PFSK-1 (cell line): Measurements from ENCODE around the gene PPOX.

Experiments
- FOXP2 ChIP-seq: optimal IDR thresholded peaks from 2 replicates; pipeline ENCODE3; 2011; ENCODE audit warnings: borderline replicate concordance, control low read depth, inconsistent platforms; ENCODE audit not compliant: insufficient read depth; ENCODE audit errors: extremely low read length, extremely low read depth
- POLR2AphosphoS5 ChIP-seq: IDR thresholded peaks from 2 replicates; pipeline ENCODE4 v1.6.1; 2012; ENCODE audit warnings: low read depth, mild to moderate bottlenecking, control low read depth, low read length, moderate library complexity
- SIN3A ChIP-seq: IDR thresholded peaks from 2 replicates; pipeline ENCODE4 v1.6.1; 2012; ENCODE audit warnings: mild to moderate bottlenecking, low read length, moderate library complexity, borderline replicate concordance; ENCODE audit not compliant: insufficient read depth
- TAF1 ChIP-seq: IDR thresholded peaks from 2 replicates; pipeline ENCODE4 v1.6.1; 2012; ENCODE audit warnings: low read length, control low read depth, borderline replicate concordance; ENCODE audit not compliant: insufficient read depth
- TF ChIP-seq, protein P1 (sequence below), 2 experiments: IDR thresholded peaks; 2 replicates each; pipeline versions ENCODE4 v1.6.1 to v1.8.0; 2011 to 2012; ENCODE audit warnings: low read depth in 2 of 2, low read length in 2 of 2, control low read depth in 1 of 2, inconsistent platforms in 1 of 2, mild to moderate bottlenecking in 1 of 2, moderate library complexity in 1 of 2; ENCODE audit not compliant: insufficient read depth in 1 of 2

DNA sequence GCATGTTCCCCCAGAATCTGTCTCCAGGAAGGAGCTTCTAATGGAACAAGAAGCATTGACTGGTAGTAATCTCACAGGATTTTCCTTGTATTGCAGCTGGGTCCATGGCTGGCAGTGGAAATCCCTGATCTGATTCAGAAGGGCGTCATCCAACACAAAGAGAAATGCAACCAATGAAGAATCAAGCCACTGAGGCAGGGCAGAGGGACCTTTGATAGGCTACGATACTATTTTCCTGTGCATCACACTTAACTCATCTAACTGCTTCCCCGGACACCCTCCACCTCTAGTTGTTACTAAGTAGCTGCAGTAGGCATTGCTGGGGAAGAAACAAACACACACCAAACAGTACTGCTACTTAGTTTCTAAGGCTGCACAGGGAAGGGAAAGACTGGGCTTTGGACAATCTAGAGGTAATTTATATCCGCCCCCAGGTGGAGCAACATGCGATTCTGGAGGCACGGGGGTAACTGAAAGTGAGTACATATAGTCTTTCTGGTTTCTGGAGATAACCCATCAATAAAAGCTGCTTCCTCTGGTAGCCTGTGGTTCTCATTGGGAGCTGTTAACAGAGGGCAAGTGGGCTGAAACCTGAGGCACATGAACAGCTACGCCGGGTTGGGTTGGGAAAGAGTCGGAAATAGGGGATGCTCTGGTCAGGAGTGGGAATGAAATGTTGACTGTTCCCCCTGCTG, 7.8 kb upstream of the PPOX start:
- TF ChIP-seq, protein P1, sequence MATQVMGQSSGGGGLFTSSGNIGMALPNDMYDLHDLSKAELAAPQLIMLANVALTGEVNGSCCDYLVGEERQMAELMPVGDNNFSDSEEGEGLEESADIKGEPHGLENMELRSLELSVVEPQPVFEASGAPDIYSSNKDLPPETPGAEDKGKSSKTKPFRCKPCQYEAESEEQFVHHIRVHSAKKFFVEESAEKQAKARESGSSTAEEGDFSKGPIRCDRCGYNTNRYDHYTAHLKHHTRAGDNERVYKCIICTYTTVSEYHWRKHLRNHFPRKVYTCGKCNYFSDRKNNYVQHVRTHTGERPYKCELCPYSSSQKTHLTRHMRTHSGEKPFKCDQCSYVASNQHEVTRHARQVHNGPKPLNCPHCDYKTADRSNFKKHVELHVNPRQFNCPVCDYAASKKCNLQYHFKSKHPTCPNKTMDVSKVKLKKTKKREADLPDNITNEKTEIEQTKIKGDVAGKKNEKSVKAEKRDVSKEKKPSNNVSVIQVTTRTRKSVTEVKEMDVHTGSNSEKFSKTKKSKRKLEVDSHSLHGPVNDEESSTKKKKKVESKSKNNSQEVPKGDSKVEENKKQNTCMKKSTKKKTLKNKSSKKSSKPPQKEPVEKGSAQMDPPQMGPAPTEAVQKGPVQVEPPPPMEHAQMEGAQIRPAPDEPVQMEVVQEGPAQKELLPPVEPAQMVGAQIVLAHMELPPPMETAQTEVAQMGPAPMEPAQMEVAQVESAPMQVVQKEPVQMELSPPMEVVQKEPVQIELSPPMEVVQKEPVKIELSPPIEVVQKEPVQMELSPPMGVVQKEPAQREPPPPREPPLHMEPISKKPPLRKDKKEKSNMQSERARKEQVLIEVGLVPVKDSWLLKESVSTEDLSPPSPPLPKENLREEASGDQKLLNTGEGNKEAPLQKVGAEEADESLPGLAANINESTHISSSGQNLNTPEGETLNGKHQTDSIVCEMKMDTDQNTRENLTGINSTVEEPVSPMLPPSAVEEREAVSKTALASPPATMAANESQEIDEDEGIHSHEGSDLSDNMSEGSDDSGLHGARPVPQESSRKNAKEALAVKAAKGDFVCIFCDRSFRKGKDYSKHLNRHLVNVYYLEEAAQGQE (IDR thresholded peaks at IDR 0.05; ENCODE audit: insufficient read depth in 1 of 2, low read depth in 2 of 2, low read length in 2 of 2) = no peak
- TF ChIP-seq SIN3A = no peak
- no peak for TF ChIP-seq POLR2AphosphoS5
- no peak for TF ChIP-seq TAF1
- no peak for TF ChIP-seq FOXP2
